Left renal cortex interstitium (tissue), 4 donors: ENCODE results near the gene BANF1. TPM values are rescaled to one million over a fixed set of nuclear protein-coding genes. Genes with fewer than 3 reads are reported as not detected.
A peak's percentile ranks its signal among the peaks of the same experiment; 100 is the strongest.

Experiments used
- DNase-seq, 4 donors: peaks; one replicate each; pipeline ENCODE4 v3.0.0-alpha.2; 2013; ENCODE audit warnings: low read depth in 4 of 4, low spot score in 2 of 4, missing footprints in 1 of 4
- polyA plus RNA-seq, 4 donors: library from polyadenylated mRNA; unstranded; fragments of 120-200 nt; gene quantifications; one replicate each; pipeline ENCODE4 v1.2.1, GENCODE V29; 2013; ENCODE audit not compliant: insufficient read length in 4 of 4

BANF1 gene
- polyA plus RNA-seq, 4 donors, result 218 to 315 (median 264) TPM

DNA sequence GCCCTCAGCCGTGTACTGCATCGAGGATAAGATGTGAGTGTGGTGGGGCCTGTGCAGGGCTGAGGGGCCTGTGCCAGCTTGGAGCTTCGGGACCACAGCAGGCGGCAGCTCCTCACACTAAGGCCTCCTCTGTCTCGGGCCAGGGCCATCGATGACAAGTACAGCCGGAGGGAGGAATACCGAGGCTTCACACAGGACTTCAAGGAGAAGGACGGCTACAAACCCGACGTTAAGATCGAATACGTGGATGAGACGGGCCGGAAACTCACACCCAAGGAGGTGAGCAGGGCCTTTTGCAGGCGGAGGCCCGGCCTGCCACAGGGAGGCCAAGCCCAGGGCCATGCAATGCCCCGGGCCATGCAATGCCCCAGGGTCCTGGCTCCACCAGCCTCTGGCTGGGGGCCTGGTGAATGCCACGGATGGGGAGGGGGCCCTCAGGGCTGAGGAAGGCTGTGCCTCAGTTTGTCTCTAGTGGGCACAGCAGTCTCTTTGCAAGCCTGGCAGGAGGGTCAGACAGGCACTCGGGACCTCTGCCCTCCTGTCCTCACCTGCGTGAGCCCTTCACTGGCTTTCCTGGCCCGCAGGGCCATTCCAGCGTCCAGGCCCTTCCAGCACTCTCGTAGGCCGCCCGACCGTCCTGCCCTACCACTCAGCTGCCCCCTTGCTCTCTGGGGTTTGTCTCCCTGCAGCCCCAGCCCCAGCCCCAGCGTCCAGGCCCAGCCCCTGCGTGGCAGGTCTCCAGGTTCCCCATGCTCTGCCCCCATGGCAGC, 24.5 kb upstream of the BANF1 start:
- no peak for DNase-seq

DNA sequence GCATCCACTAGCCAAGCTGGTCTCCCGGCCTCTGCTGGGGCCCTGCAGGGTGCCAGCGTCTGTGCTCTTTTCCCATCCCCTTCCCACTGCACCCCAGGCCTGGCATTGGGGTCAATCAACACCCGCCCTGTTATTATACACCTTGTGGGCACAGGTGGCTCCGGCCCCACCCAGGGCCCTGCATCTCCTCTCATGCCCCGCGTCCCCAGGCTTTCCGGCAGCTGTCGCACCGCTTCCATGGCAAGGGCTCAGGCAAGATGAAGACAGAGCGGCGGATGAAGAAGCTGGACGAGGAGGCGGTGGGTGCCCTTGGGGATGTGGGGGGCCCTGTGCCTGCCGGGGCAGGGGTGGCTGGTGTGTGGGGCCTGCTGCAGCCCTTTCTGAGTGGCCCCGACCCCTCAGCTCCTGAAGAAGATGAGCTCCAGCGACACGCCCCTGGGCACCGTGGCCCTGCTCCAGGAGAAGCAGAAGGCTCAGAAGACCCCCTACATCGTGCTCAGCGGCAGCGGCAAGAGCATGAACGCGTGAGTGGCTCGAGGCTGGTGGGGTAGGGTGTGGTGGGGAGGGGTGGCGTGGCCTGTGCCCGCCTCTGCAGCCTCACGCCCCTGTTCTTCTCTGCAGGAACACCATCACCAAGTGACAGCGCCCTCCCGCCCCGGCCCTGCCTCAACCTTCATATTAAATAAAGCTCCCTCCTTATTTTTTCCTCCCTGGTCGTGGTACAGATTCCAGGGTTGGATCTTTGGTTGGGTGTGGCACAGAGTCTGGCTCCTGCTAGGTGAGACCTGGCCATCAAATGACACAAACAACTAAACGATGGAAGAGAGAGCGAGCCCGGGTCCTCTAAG, 23.7 kb upstream of the BANF1 start:
- no peak for DNase-seq

DNA sequence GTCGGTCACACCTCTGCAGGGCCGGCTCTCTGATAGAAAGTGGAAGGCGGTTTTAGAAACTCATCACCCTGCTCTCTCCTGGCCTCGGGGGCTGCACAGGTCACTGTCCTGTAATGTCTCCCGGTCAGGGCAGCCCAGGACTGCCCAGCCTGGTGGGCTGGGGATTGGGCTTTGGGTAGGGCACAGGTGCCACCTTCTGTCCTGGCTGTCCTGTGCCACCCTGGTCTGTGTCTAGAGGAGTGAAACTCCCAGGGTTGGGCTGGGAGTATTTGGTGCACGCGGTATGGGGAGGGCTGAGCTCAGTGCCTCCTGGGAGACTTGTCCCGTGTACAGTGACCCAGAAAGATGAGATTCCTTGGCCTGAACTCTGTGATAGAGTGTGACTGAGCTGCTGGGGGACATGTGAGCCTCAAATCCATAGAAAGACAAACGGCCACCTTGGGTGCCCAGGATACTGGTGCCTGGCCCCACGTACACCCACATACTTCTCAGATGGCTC, 23.0 kb upstream of the BANF1 start:
- DNase-seq, result no peak

DNA sequence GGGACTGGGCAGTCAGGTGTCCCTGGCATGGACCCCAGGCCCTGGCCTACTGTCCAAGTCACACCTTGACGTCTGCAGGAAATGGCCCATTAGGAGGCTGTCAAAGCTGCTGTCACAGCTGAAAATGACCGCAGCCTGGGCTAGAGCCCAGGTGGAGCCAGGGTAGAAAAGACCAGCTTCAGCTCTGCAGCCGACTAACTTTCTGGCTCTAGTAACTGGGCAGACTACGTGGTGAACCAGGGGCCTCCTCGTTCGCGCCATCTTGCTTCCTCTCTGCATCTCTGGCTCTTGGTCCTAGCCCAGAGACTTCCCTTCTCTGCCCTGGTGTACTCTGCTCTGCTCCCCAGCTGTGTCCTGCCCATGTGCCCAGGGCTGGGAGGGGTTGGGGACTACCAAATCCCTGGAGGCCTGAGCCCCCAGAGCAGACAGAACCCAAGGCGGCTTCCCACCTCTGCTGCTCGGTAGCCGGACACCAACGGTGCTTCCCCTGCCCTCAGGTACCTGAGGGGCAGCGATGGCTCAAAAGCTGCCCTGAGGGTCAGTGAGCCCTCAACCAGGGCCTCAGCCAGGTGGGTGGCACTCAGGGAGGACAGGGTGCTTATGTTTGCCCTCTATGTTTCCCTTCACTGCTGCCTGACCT, 21.1 kb upstream of the BANF1 start:
- no peak for DNase-seq

DNA sequence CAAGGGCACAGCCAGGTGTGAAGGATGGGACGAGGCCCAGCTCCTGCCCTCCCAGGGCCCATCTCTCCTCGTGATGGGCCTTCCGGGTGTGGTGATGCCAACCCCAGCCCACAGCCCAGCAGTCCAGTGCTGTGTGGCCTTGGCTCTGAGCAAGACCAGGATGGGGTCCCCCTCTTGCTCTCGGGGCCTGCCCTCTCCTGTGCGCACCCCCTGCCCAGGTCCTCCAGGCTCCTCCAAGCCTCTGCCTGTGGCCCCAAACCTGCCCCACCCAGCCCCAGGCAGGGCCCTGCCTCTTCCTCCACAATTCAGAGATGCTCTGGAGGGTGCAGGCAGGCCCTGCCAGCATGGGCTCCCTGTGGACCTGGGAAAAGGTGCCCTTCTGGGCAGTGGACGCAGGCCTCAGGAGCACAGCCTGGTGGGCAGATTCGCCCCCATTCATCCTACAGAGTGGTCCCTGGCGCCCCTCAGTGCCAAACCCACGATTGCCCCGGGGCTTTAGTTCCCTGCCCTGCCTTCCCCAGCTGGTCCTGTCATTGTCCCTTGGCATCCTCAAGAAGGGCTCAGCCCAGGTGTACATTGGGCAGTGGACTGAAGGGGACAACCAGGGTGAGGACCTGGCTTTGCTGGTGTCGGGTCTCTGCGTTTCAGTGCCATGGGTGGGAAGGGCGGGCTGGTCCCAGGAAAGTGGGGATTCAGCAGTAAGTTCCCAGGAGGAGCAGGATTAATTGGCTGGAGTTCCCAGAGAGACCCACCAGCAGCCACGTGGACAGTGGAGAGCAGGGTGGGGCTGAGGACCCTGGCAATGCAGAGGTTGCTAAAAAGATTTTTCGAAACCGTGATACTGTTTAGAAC, 20.1 kb upstream of the BANF1 start:
- DNase-seq, result no peak

DNA sequence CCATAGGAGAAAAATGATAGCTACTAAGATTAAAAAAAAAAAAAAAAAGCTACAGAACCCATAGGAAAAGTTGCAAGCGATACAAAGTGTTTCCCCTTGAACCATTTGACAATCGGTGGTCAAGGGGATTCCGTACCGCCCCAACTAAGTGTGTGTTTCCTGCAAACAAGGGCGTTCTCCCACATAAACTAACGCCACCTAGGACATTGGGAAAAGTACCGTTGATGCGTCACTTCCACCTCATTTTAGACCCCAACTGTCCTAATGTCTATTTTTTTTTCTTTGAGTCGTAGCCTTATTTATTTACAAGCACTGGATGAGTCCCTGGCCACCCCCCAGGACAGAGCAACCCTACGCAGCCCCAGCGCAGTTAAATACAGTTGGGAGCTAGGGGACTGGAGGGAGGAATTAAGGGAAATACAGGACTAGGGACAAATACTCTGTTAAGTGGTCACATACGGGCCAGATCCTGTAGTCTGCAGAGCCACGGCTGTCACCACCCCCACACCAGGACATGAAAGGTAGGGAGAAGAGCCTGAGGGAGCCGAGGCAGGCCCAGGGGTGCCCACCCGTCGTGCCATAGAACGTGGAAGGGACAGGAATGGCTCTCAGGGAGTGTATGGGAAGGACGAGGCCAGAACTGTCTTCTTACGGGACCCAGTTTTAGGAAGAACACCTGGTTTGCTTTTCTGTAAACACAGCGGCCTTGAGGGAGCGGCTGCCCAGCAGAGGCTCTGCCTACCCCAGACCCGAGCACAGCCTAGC, 19.3 kb upstream of the BANF1 start:
- no peak for DNase-seq

DNA sequence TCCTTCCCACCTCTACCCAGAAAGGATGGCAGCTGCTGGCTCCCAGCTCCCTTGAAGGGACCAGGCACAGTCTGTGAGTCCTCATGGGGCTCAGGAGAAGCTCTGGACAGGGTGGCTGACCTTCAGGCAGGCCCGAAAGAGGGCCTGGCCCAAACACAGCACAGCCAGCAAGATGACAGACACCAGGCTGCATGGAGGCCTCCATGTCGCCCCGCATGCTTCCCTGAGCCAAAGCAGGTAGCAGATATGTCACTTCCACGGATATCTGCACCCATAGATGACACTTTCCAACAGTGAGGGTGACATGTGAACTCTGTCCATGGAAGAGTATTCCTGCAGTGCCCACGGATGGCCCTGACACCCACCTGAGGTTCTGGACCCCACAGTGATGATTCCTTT, 18.7 kb upstream of the BANF1 start:
- DNase-seq, result no peak

DNA sequence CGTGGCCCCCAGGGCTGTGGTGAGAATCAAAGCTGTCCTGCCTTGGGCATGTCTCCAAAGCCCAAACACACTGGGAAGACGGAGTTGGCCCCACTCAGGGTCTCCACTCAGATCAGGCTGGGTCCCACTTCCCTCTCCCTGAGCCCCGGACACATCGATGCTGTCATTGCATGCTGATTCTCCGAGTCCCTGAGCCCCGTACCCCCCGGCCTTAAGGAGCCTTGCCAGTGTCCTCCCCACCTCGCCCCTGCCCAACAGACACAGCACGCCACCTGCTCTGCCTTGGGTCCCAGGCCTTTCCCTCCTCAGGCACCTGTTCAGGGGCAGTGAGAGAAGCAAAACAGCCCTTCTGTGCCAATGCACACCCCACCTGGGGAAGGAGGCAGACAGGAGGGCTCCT, 15.0 kb upstream of the BANF1 start:
- no peak for DNase-seq

DNA sequence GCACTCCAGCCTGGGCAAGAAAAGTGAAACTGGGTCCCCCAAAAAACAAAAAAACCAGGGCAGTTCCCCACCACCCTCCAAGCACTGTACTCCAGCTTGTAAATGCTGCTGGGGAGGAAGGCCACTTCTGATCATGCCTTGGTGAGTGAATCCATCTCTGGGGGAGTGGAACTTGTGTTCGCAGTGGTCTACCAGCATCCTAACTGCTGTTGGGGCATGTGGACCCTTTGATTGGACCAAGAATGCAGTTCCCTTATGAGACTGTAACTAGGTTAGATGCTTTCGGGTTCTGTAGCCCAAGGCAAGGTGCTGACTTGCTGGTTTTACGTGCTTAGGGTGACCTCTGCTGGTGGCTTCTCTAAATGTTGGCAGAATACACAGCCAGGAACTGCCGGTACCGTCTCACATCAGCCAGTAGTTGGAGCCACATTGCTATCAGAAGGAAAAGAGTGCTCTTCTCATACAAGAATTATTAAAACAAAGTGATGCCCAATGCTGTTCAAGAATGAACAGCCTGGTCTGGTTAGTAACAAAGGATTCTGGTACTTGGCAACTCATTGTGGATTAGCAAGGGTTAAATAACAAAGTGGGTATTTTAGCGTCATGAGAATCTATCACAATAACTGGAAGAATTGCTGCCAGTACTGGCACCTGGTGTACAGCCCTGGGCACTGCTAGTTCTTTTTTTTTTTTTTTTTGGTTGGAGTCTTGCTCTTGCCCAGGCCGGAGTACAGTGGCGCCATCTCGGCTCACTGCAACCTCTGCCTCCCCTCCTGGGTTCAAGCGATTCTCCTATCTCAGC, 13.3 kb upstream of the BANF1 start:
- DNase-seq, result peak; percentile 87 to 97 (median 90)

DNA sequence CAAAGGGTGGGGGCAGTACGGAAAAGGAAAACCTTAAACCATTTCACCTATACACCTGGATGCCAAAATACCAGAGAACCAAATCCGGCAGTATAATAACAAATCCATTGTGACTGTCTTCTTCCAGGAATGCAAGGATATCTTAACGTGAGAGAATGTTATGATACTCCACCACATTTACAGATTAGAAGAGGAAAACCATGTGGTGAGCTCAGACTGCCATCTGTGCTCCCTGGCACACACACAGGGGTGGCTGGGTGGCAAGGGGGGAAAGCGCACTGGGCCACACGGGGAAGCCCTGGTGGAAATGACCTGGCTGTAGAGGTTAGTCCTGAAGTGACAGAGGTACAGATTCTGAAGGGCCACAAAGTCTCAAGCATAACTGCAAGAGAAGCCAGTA, 10.2 kb upstream of the BANF1 start:
- no peak for DNase-seq

DNA sequence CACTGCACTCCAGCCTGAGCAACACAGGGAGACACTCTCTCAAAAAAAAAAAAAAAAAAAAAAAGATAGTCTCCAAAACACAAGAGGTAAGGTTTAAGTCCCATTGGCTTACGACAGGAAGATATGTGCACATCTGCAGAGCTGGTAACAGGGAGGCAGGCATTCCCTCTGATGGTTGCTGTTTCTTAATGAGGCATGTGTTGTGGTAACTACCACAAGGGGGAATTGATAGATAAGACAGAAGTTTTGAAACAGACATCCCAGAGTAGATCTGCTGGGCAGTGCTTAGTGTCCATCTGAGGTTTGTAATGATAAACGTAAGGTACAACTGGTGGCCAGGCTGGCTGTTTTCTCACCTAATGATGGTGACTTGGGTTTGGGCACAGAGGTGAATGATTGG, 5.0 kb upstream of the BANF1 start:
- no peak for DNase-seq

DNA sequence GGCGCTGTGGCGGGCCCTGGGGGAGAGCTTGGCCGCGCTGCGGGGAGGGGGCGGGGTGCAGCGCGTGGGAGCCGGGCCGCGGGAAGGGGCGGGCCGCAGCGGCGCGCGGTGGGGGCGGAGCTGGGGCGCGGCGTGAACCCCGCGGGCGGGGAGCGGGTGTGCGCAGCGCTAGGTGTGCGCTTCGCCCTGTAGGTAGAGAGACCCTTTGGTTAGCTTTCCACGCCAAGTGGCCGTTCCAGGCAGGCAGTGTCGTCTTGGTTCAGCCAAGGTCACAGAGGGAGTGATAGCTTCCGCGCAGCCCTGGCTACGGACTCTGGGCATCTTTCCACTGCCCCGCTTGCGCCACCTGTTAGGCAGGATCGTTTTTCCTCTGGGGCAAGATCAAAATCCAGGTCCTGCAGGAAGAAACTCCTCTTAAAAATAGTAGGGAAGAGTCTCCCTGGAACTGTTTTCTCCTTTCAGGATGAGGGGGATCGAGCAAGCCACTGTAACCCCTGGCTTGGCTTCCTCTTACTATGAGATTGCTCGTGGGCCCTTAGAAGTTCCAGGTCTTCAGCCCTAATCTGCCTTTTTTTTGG, 434 bp downstream of the BANF1 start:
- no peak for DNase-seq

DNA sequence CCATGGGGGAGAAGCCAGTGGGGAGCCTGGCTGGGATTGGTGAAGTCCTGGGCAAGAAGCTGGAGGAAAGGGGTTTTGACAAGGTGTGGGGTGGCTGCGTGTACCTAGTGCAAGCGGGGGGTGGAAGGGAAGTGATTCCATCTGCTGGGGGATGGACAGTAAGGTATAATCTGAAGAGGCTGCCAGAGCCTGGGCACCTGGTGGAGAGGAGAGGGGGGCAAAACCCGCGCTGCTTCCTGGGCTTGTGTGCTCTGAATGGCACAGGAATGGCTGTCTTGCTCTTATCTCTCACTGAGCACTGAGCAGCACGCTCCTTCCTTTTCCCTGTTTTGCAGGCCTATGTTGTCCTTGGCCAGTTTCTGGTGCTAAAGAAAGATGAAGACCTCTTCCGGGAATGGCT, 988 bp downstream of the BANF1 start:
- DNase-seq, result no peak

DNA sequence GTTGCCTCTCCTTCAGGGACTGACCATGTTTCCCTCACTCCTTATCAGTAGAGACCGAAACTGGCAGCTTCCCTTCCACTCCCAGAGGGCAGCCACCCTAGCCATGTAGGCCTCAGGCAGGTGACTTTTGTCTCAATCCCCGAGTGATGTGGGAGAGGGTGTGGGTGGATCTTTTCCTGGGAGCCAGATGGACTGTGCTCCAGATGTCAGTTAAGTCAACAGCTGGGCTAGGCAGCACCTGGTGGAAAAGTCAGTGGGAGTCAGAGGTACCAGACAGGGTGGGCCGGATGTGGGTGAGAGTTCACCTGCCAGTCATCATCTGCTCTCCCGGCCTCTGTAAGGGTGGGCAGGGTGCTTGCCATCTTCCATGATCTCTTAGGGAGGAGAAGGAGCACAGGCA, 1.9 kb downstream of the BANF1 start:
- DNase-seq, result no peak

DNA sequence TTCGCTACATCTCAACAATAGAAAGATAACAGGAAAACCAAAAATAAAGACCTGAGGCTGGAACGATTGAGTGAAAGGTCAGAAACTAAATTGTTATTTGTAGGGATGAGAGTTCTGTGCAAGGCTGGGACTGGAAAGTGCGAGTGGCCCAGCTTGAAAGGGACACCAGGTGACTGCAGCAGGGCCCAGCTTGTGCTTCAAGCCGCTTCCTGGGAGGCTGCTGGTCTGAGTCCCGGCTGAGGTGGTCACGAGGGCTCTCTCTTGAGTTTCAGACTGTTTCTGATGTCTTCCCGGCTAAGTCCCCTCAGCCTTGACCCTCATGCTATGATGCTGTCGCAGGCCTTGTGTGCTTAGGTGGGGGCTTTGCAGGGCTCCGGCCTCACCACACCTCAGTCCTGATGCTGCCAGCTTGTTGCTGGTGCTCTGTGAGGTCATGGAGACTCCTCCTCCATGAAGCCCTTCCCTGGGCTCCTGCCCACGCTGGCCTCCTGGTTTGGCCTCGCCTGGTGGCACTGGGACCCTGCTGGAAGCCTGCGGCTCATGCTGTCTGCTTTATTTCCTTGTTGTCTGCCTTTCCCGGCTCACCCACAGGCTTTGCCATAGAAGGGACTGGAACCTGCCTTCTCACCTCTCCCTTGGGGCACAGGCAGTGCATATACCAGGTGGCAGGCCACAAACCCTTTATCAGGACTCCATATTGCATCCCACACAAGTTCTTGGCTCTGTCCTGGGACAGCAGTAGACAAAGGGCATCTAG, 4.0 kb downstream of the BANF1 start:
- no peak for DNase-seq

DNA sequence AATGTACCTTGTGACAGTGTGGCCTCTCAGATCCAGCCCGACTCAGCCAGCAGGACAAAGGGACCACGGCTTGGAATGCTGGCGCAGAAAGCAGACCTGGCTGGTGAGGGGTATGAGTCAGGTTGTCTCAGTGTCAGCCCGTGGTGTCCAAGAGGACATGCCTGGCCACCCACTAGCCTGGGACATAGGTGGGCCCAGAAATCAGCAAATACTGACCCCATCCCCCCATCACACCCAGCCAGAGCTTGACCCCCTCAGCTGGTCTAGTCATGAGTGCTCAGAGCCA, 4.5 kb downstream of the BANF1 start:
- no peak for DNase-seq

DNA sequence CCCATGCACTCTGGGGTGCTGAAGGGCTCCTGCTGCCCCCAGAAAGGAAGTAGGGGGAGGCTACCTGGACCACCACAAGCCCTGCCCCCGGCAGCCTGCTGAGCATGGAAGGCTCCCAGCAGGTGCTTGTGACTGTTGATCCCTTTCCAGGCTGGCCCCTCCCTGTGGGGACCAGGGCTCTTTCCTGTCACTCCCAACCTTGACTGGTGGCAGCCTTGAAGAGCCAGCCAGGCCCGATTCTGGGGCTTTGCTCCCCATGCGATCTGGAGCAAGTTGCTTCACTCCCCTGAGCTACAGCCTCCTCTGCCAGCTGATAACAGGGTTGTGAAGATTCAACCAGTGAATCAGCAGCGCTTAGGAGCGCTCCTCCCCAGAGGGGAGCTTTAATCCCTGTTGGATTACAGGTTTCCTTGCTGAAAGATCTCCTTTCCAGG, 4.9 kb downstream of the BANF1 start:
- no peak for DNase-seq

DNA sequence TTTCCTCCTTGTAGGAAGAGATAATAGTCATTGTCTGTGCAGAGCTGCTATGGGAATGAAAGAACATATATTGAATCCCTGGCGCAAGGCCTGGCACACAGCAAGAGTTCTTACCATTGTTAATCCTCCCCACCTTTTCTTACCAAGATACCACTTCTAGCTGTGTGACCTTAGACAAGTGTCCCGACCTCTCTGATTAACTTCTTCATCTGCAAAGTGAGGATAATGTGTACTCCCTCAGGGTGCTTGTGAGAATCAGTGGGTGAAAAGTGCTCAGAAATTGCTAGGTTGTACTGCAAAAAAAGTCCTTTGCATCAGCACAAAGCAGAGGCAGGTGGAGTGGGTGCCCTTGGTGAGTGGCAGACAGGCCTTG, 5.8 kb downstream of the BANF1 start:
- DNase-seq, result no peak
